Ecto neural progenitor cell (in vitro differentiated cells): ENCODE results near the gene TMTC2.
"Not testable (repeated sequence)": the region's sequence is repeated elsewhere in the genome, so short reads cannot be mapped to it uniquely, and the experiment has no call there.

Experiments used
- DNase-seq: peaks from one replicate; pipeline ENCODE4 v3.0.0-alpha.2; 2018; ENCODE audit warnings: low spot score

Gene TMTC2

DNA sequence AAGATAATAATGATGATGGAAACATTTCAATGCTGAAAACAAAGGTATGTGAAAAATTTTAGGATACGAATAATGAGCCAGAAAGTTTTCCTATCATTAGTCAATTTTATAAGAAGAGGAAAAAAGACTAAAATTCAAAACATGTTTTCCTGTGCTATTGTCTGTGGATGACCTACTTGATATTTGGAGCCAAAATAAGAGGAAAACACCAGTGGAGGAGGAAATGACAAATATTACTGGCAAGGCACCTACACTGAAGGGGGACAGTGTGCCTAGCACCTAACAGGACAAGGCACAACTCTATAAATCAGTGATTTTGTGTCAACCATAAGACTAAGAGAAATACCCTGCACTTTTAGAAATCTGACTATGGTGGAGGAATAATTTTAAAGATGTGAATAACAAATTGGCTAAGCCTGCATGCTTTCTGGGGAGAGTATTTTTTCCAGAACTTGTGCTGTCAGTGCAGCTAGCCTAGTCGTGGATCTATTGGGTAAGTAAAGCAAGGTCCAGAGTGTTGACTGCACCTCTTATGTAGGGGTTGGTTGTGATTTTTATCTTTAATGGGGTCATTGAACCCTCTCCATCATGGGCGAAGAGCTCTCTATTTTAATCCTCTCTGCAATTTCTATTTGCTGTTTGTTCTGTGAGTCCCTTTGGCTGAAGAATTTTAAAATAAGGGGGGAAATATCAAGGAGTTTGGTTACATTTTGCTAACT lies 398.0 kb downstream of the TMTC2 start:
- DNase-seq: no peak

GRCh38 chr12:83086023-83086422 lies 399.3 kb downstream of the TMTC2 start:
- DNase-seq: no peak

- no peak for DNase-seq
Measured at GRCh38 chr12:83089575-83089974, 402.9 kb downstream of the TMTC2 start.

GRCh38 chr12:83092129-83092528 lies 405.4 kb downstream of the TMTC2 start:
- no peak for DNase-seq

GRCh38 chr12:83092606-83093005 lies 405.9 kb downstream of the TMTC2 start:
- no peak for DNase-seq

DNA sequence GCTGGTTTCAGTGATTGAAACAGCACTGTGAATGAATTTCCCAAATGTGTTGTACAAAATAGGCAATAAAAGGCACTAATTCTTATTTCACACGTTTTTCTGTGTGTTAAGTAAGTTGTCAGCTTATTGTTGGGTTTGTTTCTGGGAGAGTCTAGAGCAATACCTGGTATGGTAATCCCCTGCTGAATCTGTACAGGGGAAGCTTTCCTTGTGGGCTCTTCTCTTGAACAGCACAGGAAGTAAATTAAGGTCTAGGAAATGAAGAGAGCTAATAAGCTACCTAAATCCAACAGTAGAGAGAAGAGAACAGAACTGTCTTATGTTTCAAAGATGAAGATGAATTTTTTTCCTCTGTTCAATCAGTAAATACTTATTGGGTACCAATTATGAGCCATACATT lies 406.7 kb downstream of the TMTC2 start:
- no peak for DNase-seq

DNA sequence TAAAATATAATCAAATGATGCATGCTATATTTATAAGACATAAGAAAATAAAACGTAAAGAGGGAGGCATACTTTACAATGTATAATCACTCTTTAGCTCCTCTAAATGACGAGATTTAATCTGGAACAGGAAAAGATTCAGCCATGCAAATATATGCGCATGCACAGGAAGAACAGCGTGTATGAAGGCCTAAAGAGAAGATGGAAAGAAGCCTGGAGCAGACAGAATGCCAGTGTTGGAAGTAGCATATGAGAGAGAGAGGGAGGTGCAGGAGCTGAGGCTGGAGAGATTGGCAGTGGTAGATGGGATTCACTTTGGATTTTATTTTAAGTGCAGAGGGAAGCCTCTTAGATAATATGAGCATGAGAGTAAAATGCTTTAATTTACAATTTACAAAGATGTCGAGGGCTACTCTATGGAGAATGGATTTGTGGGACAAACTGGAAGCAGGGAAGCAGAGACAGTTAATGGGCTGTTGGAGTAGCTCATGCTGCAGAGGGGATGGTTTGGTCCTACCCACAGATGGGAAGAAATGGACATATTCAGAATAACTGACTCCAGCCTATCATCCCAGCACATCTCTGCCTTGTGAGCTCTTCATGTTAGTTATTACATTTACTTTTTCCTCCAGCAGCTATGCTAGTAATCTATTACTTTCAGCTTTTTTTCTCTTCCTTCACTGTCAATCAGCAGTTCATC lies 411.1 kb downstream of the TMTC2 start:
- no peak for DNase-seq

DNA sequence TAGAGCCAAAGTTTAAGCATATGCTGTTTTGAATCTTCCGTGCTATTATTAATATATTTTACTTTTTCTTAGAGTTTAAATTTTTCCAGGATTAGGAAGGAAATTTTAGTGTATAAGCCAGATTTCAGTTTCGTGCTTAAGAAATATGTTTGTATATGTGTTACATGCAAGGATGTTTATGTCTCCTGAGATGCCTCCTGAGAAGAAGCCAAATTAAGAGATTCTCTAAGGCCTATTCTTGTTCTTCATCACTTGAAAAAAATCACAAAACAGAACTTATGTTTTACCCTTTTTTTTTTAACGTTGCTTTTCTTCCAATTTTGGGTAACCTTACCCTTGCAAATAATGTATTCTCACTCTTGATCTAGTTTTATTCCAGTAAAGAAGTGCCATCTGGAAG lies 412.7 kb downstream of the TMTC2 start:
- no peak for DNase-seq

- no peak for DNase-seq
Measured at GRCh38 chr12:83102499-83102898, 415.8 kb downstream of the TMTC2 start.

DNA sequence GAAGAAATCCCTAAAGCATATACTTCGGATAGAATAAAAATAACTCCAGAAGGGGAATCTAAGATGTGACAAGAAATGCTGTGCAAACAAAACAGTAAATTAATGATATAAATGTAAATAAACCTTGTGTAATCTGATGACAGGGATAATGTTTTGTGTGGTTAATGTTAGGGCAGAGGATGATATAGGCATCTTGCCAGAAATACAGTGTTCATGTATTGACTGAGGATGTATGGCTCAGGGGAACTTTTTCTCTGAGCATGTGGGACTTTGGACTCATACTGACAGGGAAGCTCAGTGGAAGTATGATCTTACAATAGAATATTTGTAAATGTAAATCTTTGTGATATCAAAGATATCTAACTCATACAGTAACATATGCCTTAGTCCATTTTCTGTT lies 420.2 kb downstream of the TMTC2 start:
- DNase-seq: no peak

DNA sequence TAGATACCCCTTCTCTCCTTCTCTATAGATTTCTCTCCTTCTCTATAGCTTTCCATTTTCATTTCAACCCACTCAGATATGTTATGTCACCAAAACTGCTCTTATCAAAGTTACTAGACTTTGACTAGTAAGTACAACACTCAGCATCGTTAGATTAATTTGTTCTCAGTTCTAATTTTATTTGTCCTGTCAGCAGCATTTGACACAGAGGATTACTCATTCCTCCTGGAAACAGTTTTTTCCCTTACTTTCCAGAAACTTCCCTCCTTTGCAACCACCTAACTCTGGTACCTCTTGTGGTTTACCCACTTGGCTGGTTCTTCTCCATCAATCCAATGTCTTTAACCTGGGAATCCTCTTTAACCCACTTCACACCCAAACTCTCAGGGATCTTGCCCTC lies 423.7 kb downstream of the TMTC2 start:
- no peak for DNase-seq

DNA sequence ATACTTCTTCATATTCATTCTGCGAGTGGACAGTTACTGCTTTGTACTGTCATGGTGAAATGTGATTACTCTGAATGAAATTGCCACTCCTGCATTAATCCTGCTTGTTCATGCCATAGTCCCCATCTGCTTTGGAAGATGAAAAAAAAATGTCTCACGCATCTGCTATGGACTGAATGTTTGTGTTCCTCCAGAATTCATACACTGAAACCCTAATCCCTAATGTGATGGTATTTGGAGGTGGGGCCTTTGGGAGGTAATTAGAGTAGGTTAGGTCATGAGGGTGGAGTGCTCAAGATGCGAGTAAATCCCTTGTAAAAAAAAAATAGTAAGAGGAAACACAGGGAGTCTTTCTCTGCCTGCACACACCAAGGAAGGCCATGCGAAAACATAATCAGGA lies 427.2 kb downstream of the TMTC2 start:
- DNase-seq: no peak

DNA sequence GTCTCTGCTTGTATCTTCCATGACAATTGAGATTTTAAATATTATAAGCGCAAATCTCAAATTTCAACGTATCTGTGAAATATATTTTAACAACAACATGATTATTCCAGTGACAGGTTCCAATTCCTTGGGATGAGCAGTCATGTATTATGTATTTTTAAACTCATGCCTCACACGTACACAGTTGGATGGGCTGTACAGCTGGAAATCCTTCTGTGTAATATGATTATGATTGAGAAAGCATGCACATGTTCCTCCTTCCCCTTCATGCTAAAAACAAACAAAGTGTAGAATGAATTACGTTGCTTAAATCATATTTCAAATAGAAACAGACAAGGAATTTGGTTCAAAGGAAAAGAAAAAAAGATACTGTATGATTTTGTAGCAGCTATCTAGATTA lies 428.3 kb downstream of the TMTC2 start:
- DNase-seq: no peak

DNA sequence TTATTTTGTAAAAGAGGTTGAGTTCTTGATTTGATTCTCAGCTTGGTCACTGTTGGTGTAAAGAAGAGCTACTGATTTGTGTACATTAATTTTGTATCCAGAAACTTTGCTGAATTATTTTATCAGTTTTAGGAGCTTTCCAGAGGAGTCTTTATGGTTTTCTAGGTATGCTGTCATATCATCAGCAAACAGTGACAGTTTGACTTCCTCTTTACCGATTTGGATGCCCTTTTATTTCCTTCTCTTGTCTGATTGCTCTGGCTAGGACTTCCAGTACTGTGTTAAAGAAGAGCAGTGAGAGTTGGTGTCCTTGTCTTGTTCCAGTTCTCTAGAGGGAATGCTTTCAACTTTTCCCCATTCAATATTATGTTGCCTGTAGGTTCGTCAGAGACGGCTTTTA lies 431.2 kb downstream of the TMTC2 start:
- DNase-seq: not testable (repeated sequence)

DNA sequence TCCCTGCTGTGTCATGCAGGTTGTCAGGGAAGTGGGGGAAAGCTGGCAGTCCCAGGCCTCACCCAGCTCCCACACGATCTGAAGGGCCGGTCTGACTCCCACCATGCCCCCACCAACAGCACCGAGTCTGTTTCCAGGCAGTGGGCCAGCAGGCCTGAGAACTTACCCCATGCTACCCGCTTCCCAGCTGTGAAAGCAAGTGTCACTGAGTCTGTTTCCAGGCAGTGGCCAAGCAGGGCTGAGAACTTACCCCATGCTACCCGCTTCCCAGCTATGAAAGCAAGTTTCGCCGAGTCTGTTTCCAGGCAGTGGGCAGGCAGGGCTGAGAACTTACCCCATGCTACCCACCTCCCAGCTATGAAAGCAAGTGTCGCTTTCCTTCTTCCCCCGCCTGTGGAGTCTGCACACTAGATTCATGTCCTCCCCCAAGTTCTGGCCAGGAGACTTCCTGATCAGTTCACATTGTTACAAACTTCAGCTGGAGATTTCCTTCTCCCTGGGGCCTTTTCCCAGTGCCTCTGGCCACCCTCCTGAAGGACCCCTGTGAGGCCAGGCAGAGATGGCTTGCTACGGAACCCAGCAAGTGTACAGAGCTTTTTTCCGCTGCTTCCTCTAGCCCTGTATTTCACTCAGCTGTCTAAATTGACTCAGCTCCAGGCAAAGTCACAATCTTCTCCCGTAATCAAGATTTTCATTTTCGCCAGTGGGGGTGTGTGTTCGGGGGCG lies 435.4 kb downstream of the TMTC2 start:
- DNase-seq: no peak

DNA sequence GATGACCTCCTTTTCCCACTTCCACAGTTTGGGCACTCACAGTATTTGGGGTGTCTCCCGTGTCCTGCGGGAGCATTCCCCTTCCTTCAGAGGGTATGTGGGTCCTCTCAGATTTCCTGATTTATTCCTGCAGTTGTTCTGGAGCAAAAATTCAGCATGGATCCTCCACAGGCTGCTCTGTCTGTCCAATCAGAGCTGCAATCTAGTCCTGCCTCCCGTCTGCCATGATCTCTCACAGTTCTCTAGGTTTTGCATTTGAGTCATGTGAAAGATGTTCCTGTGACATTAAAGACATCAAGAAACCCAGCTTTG lies 435.9 kb downstream of the TMTC2 start:
- no peak for DNase-seq

DNA sequence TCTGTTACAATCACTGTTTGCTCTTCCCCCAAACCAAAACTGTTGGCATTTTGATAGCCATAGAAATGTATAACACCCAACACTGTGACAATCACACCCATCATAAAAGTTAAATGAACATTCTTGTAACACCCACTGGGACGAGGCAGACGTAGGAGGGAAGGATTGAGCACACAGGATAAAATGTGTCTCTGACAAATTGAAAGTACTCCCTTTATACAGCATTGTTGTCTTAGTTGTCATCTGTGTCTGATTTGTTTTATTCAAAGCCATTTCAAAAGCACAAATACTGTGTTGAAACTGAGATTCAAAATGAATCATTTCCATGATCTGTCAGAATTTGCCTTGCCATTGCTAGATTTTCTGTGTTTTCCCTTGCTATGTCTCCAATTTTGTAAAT lies 436.3 kb downstream of the TMTC2 start:
- no peak for DNase-seq

DNA sequence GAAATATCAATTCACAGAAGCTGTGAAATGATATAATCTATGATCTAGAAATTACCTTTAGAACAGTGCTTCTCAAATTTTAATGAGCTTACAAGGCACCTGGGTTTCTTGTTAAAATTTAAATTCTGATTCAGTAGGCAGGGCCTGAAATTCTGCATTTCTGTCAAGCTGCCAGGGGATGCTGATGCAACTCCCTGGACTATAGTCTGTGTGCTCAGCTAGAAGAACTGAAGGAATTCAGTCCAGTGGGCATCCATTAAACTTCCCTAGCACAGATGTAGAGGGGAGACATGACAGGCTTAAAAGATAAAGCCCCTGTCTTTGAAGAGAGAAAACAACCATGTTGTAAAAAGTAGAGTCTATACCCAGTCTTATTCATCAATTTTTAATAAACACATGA lies 441.8 kb downstream of the TMTC2 start:
- no peak for DNase-seq

GRCh38 chr12:83130178-83130577 lies 443.5 kb downstream of the TMTC2 start:
- no peak for DNase-seq

DNA sequence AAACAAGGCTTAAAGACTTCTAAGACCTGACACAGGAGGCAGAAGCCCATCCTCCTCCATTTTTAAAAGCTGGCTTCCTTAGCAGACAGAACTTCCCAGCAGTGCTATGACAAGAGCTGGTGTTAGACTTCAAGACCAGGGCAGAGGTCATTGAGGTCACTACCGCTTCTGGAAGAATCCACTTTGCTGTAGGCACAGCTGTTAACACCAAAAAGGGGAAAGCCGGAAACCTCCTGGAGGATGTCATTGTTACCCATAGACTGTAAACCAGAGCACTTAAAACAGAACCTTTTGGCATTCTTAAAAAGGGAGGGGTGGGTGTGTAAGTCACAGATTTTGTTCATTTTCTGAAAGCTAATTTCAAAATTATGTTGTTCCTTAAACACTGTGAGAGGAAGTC lies 445.7 kb downstream of the TMTC2 start:
- DNase-seq: no peak

DNA sequence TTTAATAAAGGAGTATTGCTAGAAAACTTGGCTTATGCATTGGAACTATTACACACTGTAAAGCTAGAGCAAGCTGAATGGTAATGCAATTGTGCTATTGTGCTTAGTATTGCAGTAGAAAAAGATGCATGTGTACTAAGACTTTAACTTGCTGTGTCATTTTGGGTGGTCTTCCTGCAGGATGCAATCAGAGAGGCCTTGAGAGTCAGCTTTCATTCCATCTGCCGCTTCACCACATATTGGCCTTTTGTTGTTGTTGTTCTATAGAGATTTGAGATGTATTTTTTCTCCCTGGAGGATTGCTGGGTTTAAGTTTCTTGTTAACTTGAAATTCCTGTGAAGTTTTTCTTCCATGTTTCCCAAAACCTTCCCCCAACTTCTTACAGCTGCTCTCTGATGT lies 449.7 kb downstream of the TMTC2 start:
- no peak for DNase-seq

GRCh38 chr12:83140135-83140534 lies 453.4 kb downstream of the TMTC2 start:
- no peak for DNase-seq

DNA sequence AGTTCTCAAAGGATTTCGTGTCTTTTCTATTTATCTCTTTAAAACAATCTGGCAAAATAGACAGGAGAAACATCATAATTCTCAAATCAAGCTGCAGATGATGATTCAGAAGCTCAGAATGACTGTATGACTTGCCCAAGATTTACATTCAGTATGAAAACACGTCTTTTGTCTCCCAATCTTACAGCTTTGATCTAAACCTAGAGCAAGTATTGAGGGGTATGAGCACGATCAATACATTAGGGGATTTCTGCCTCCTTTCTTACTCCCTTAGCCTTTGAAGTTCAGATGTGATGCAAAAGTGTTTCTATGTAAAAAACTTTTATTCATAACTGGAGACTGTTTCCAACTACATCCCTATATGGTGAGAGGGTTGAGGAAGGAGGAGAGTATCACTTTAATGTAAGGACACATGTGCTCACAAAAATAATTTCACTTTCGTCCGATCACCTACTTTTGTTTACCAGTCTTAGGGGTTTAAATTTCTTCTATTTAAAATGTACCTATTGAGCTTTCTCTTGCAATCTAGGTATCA lies 454.8 kb downstream of the TMTC2 start:
- no peak for DNase-seq
